ENCODE measurements around the gene CDC42. TPM values are rescaled to one million over a fixed set of nuclear protein-coding genes. Genes with fewer than 3 reads are reported as not detected.

The CDC42 gene
- polyA plus RNA-seq, 3 donors: 210 to 731 (median 606) TPM

GRCh38 chr1:22132517-22133235 is 80.2 kb downstream of the CDC42 start:
- DNase-seq: no peak
- no peak overlapping the region for H3K4me3 Mint-ChIP-seq
- Histone ChIP-seq H3K27ac (ENCODE audit: low read depth in 1 of 2, low read length in 2 of 2) (no peak overlapping the region), H3K9ac (ENCODE audit: insufficient read depth, low read length, poor library complexity, severe bottlenecking) (no peak overlapping the region), H3K9me3 (replicated peaks in 1 of 2; ENCODE audit: control insufficient read depth in 1 of 2, insufficient read depth in 1 of 2, low read length in 2 of 2) (no peaks in the 10 kb centered on the region), H4K20me1 (ENCODE audit: insufficient read depth, low read length) (no peaks in the 10 kb centered on the region), H3K4me3 (replicated peaks in 1 of 3; ENCODE audit: low read depth in 2 of 3, low read length in 3 of 3) (no peak overlapping the region), H3K36me3 (replicated peaks in 1 of 2; ENCODE audit: control insufficient read depth in 1 of 2, insufficient read depth in 2 of 2, low read length in 2 of 2) (no peaks in the 10 kb centered on the region), H2AFZ (ENCODE audit: insufficient read depth, low read depth, low read length, poor library complexity, severe bottlenecking) (no peak overlapping the region), H3K27me3 (ENCODE audit: control insufficient read depth in 2 of 2, insufficient read depth in 2 of 2, low read length in 2 of 2) (peaks cover 0 to 9% of the 10 kb centered on the region in 2 donors), H3K79me2 (ENCODE audit: insufficient read depth, low read length) (no peaks in the 10 kb centered on the region), H3K4me2 (replicated peaks; ENCODE audit: extremely low read depth, low read length, poor library complexity, severe bottlenecking) (no peak overlapping the region), H3K4me1 (ENCODE audit: control insufficient read depth in 1 of 2, insufficient read depth in 2 of 2, low read length in 2 of 2) (peaks cover 0 to 2% of the 10 kb centered on the region in 2 donors)
- no peaks in the 10 kb centered on the region for H3K9me3 Mint-ChIP-seq
- WGBS (ENCODE audit: insufficient coverage): 90% methylated on average over 11 of the region's 15 CpGs
- no peak overlapping the region for H3K27ac Mint-ChIP-seq
- peaks cover 8 to 24% (median 10%) of the 10 kb centered on the region in 3 donors for H3K27me3 Mint-ChIP-seq (ENCODE audit: low read depth in 3 of 3)
- H3K36me3 Mint-ChIP-seq: no peaks in the 10 kb centered on the region
- intact Hi-C loops (cut with micrococcal nuclease): loop anchor here in 1 of 2 donors (5.0 kb wide), 1 partner anchor 510 kb away; the partner anchor contains the start of gene C1QC
- H3K4me1 Mint-ChIP-seq: peaks cover 8% of the 10 kb centered on the region
- TF ChIP-seq CTCF (IDR thresholded peaks at IDR 0.05): no peak

GRCh38 chr1:22133247-22133930 is 80.9 kb downstream of the CDC42 start:
- Mint-ChIP-seq H3K4me1 (peaks cover under 1% of the 10 kb centered on the region), H3K27me3 (ENCODE audit: low read depth in 3 of 3) (peaks cover 10 to 30% (median 12%) of the 10 kb centered on the region in 3 donors), H3K9me3 (no peaks in the 10 kb centered on the region), H3K4me3 (no peak overlapping the region), H3K36me3 (no peaks in the 10 kb centered on the region), H3K27ac (no peak overlapping the region)
- no peak overlapping the region for H3K27ac ChIP-seq (ENCODE audit: low read depth in 1 of 2, low read length in 2 of 2)
- no peak for DNase-seq
- no peak overlapping the region for H3K4me3 ChIP-seq (replicated peaks in 1 of 3; ENCODE audit: low read depth in 2 of 3, low read length in 3 of 3)
- H3K9ac ChIP-seq (ENCODE audit: insufficient read depth, low read length, poor library complexity, severe bottlenecking): no peak overlapping the region
- H3K4me2 ChIP-seq (replicated peaks; ENCODE audit: extremely low read depth, low read length, poor library complexity, severe bottlenecking): no peak overlapping the region
- WGBS (ENCODE audit: insufficient coverage): 78% methylated on average over 15 of the region's 16 CpGs
- no peaks in the 10 kb centered on the region for H3K9me3 ChIP-seq (replicated peaks in 1 of 2; ENCODE audit: control insufficient read depth in 1 of 2, insufficient read depth in 1 of 2, low read length in 2 of 2)
- H3K4me1 ChIP-seq (ENCODE audit: control insufficient read depth in 1 of 2, insufficient read depth in 2 of 2, low read length in 2 of 2): no peaks in the 10 kb centered on the region
- intact Hi-C loops (cut with micrococcal nuclease): loop anchor here in 1 of 2 donors (5.0 kb wide), 1 partner anchor 509 kb away; the partner anchor contains the start of gene C1QC
- H3K36me3 ChIP-seq (replicated peaks in 1 of 2; ENCODE audit: control insufficient read depth in 1 of 2, insufficient read depth in 2 of 2, low read length in 2 of 2): no peaks in the 10 kb centered on the region
- no peaks in the 10 kb centered on the region for H4K20me1 ChIP-seq (ENCODE audit: insufficient read depth, low read length)
- H3K79me2 ChIP-seq (ENCODE audit: insufficient read depth, low read length): no peaks in the 10 kb centered on the region
- TF ChIP-seq CTCF (IDR thresholded peaks at IDR 0.05): no peak
- H3K27me3 ChIP-seq (ENCODE audit: control insufficient read depth in 2 of 2, insufficient read depth in 2 of 2, low read length in 2 of 2): peaks cover 0 to 9% of the 10 kb centered on the region in 2 donors
- H2AFZ ChIP-seq (ENCODE audit: insufficient read depth, low read depth, low read length, poor library complexity, severe bottlenecking): no peak overlapping the region
